B cell (primary cell): ENCODE measurements around the gene PGGHG. TPM values are rescaled to one million over a fixed set of nuclear protein-coding genes. Genes with fewer than 3 reads are reported as not detected.

Source experiments
- ATAC-seq: fragments of 200-7000 bp; cut with Tn5 transposase; one replicate; pipeline ENCODE4 v1.10.0; 2021; ENCODE audit warnings: low read depth, mild to moderate bottlenecking, moderate number of reproducible peaks, moderate library complexity
- CTCF ChIA-PET: fragments of 350-600 bp; sonication (Branson Sonifier 250); formaldehyde crosslinking; loops from one replicate; lab custom pipeline; 2021; ENCODE audit warnings: antibody characterized with exemption, inconsistent platforms; lab: Charles Lee
- POLR2A ChIA-PET: fragments of 350-600 bp; sonication (Branson Sonifier 250); formaldehyde crosslinking; loops from one replicate; lab custom pipeline; 2021; ENCODE audit warnings: antibody characterized with exemption; lab: Charles Lee
- DNase-seq: peaks from one replicate; pipeline ENCODE4 v3.0.0; 2013
- H2AFZ ChIP-seq: 2 replicates; pipeline ENCODE4 v1.6.1; 2012; ENCODE audit warnings: mild to moderate bottlenecking, low read depth, low read length; ENCODE audit not compliant: insufficient read depth, poor library complexity, severe bottlenecking
- H3K27ac ChIP-seq, 2 donors: 1 replicate in 1 of 2; 2 replicates in 1 of 2; pipeline ENCODE4 v1.5.1; 2012 to 2013; ENCODE audit warnings: low read length in 2 of 2, mild to moderate bottlenecking in 2 of 2, moderate library complexity in 1 of 2
- H3K27me3 ChIP-seq, 4 experiments: fragments of 200-600 bp in 1 of 4; sonication (generic) in 1 of 4; replicated peaks in 1 of 4; 1 replicate in 2 of 4; 2 replicates in 2 of 4; pipeline versions ENCODE4 v1.6.1 to v1.7.0; 2013 to 2016; ENCODE audit warnings: low read length in 3 of 4, mild to moderate bottlenecking in 2 of 4, mixed read lengths in 1 of 4, moderate library complexity in 1 of 4; ENCODE audit not compliant: insufficient read depth in 4 of 4, control insufficient read depth in 3 of 4; ENCODE audit errors: control extremely low read depth in 1 of 4
- H3K36me3 ChIP-seq, 2 experiments: replicated peaks in 1 of 2; 1 replicate in 1 of 2; 2 replicates in 1 of 2; pipeline versions ENCODE4 v1.6.1 to v1.7.1; 2013; ENCODE audit warnings: low read length in 1 of 2; ENCODE audit not compliant: insufficient read depth in 2 of 2, control insufficient read depth in 1 of 2; ENCODE audit errors: control extremely low read depth in 1 of 2, extremely low read depth in 1 of 2
- H3K4me1 ChIP-seq, 2 donors: fragments of 200-600 bp in 1 of 2; sonication (generic) in 1 of 2; 1 replicate in 1 of 2; 2 replicates in 1 of 2; pipeline versions ENCODE4 v1.5.1 to v1.6.1; 2013 to 2017; ENCODE audit warnings: low read length in 2 of 2; ENCODE audit not compliant: control insufficient read depth in 2 of 2, insufficient read depth in 2 of 2
- H3K4me2 ChIP-seq: replicated peaks from 2 replicates; pipeline ENCODE3; 2012; ENCODE audit warnings: mild to moderate bottlenecking, low read depth, low read length; ENCODE audit not compliant: poor library complexity, severe bottlenecking
- H3K4me3 ChIP-seq, 5 experiments: fragments of 200-600 bp in 1 of 5; sonication (generic) in 1 of 5; 1 replicate in 3 of 5; 2 replicates in 2 of 5; pipeline versions ENCODE4 v1.5.1 to v1.7.0; 2011 to 2016; ENCODE audit warnings: low read length in 4 of 5, mild to moderate bottlenecking in 4 of 5, low read depth in 2 of 5, control low read depth in 1 of 5, moderate library complexity in 1 of 5; ENCODE audit not compliant: insufficient read depth in 1 of 5; ENCODE audit errors: control extremely low read depth in 1 of 5, extremely low read depth in 1 of 5
- H3K79me2 ChIP-seq: fragments of 200-600 bp; sonication (generic); one replicate; pipeline ENCODE4 v1.6.0; 2016; ENCODE audit warnings: low read length; ENCODE audit not compliant: control insufficient read depth, insufficient read depth
- H3K9ac ChIP-seq: fragments of 200-600 bp; sonication (generic); 2 replicates; pipeline ENCODE4 v1.6.1; 2017; ENCODE audit warnings: mild to moderate bottlenecking, low read length, moderate library complexity
- H3K9me3 ChIP-seq, 3 donors: one replicate each; pipeline versions ENCODE4 v1.6.1 to v1.7.1; 2013; ENCODE audit warnings: low read length in 2 of 3; ENCODE audit not compliant: control insufficient read depth in 2 of 3, insufficient read depth in 1 of 3; ENCODE audit errors: control extremely low read depth in 1 of 3
- H4K20me1 ChIP-seq: 2 replicates; pipeline ENCODE4 v1.6.0; 2012; ENCODE audit warnings: mild to moderate bottlenecking, low read length; ENCODE audit not compliant: insufficient read depth, control insufficient read depth, poor library complexity, severe bottlenecking
- H3K27ac Mint-ChIP-seq: one replicate; pipeline ENCODE4 v1.8.0; 2021; ENCODE audit warnings: mixed read lengths
- H3K27me3 Mint-ChIP-seq: one replicate; pipeline ENCODE4 v1.8.0; 2021; ENCODE audit warnings: mixed read lengths
- H3K4me1 Mint-ChIP-seq: one replicate; pipeline ENCODE4 v1.8.0; 2021; ENCODE audit warnings: mixed read lengths
- H3K4me3 Mint-ChIP-seq: one replicate; pipeline ENCODE4 v1.8.0; 2021; ENCODE audit warnings: mixed read lengths
- H3K9me3 Mint-ChIP-seq: one replicate; pipeline ENCODE4 v1.8.0; 2022; ENCODE audit warnings: mixed read lengths; ENCODE audit not compliant: insufficient read depth
- CTCF ChIP-seq: fragments of 200-600 bp; IDR thresholded peaks from one replicate; pipeline ENCODE4 v1.8.0; 2022; ENCODE audit warnings: antibody characterized with exemption, mild to moderate bottlenecking
- EZH2 ChIP-seq: IDR thresholded peaks from 2 replicates; pipeline ENCODE4 v1.6.1; 2012; ENCODE audit warnings: borderline replicate concordance, low read depth, mild to moderate bottlenecking, moderate library complexity, low read length; ENCODE audit not compliant: insufficient read depth, poor library complexity, severe bottlenecking
- WGBS: methylation state at CpG from one replicate; pipeline ENCODE4 v1.1.5; 2013; ENCODE audit warnings: missing lambda C conversion rate; ENCODE audit not compliant: insufficient coverage; 5-methylcytosine and 5-hydroxymethylcytosine counted together
- intact Hi-C: fragments of 100-400 bp; cut with micrococcal nuclease; formaldehyde crosslinking; loops from one replicate; pipeline ENCODE4 v1.10.0; 2022
- polyA plus RNA-seq: library from polyadenylated mRNA; depleted of rRNA; stranded (reverse); fragments of >200 nt; gene quantifications from 2 replicates; pipeline ENCODE4 v1.2.3, GENCODE V29; 2012
- total RNA-seq, 2 donors: library from RNA; stranded (reverse); fragments of 120-200 nt in 1 of 2; gene quantifications; 1 replicate in 1 of 2; 2 replicates in 1 of 2; pipeline versions ENCODE4 v1.2.3 to v1.2.4, GENCODE V29; 2013 to 2022

The PGGHG gene
- total and polyA plus RNA-seq, 2 donors (not counting 1 experiment from before 2014, with no cell fraction given) = 159 to 264 TPM

GRCh38 chr11:244376-244775 lies 44.5 kb upstream of the PGGHG start:
- Histone ChIP-seq H3K4me2 (no peak overlapping the region), H3K27ac (no peak overlapping the region), H3K4me3 (no peak overlapping the region), H3K4me1 (no peaks in the 10 kb centered on the region), H3K27me3 (no peaks in the 10 kb centered on the region), H3K36me3 (peaks cover 5 to 80% of the 10 kb centered on the region in 2 experiments), H4K20me1 (peaks cover 8% of the 10 kb centered on the region), H3K9me3 (no peaks in the 10 kb centered on the region), H3K9ac (no peak overlapping the region), H2AFZ (no peak overlapping the region), H3K79me2 (peaks cover 65% of the 10 kb centered on the region)
- H3K27me3 Mint-ChIP-seq = no peaks in the 10 kb centered on the region
- H3K27ac Mint-ChIP-seq = no peak overlapping the region
- no peak for DNase-seq
- no peaks in the 10 kb centered on the region for H3K9me3 Mint-ChIP-seq
- POLR2A ChIA-PET = no interaction called here
- intact Hi-C loops = no loop called here
- no peak overlapping the region for H3K4me3 Mint-ChIP-seq
- H3K4me1 Mint-ChIP-seq = peaks cover 8% of the 10 kb centered on the region
- no peak for ATAC-seq
- no CpG with 5 or more reads among the region's 2 CpGs for WGBS
- CTCF ChIA-PET = interaction anchor here (0.8 kb wide), 1 partner anchor 13 kb away, joined by 5 read pairs; no protein-coding TSS in a partner anchor
- no peak for TF ChIP-seq CTCF
- TF ChIP-seq EZH2 = no peak

- TF ChIP-seq CTCF (no peak), EZH2 (no peak)
- no peak overlapping the region for H3K4me3 Mint-ChIP-seq
- intact Hi-C loops = no loop called here
- H3K4me1 Mint-ChIP-seq = peaks cover 4% of the 10 kb centered on the region
- H3K4me2 ChIP-seq = no peak overlapping the region
- H3K27ac ChIP-seq = no peak overlapping the region
- ATAC-seq (no peak), DNase-seq (no peak)
- no peaks in the 10 kb centered on the region for H3K27me3 ChIP-seq
- CTCF ChIA-PET = interaction anchor here (2.5 to 6.2 kb wide), 6 partner anchors 10 to 113 kb away, joined by 16 to 82 read pairs (median 42); partner anchors contain the start of gene PGGHG
- no peak overlapping the region for H3K4me3 ChIP-seq
- H4K20me1 ChIP-seq = no peaks in the 10 kb centered on the region
- no peaks in the 10 kb centered on the region for H3K27me3 Mint-ChIP-seq
- 84% methylated on average over 8 of the region's 8 CpGs for WGBS
- H3K9me3 Mint-ChIP-seq = no peaks in the 10 kb centered on the region
- no peak overlapping the region for H3K27ac Mint-ChIP-seq
- H3K9me3 ChIP-seq = no peaks in the 10 kb centered on the region
- peaks cover 2 to 86% of the 10 kb centered on the region in 2 experiments for H3K36me3 ChIP-seq
- H3K4me1 ChIP-seq = peaks cover 0 to 5% of the 10 kb centered on the region in 2 donors
- POLR2A ChIA-PET = no interaction called here
- H2AFZ ChIP-seq = no peak overlapping the region
- no peak overlapping the region for H3K9ac ChIP-seq
- H3K79me2 ChIP-seq = peaks cover 23% of the 10 kb centered on the region
These were observed 39.9 kb upstream of the PGGHG start for GRCh38 chr11:249062-249461.
